Activated T-helper 1 cell treated with anti-CD3 and anti-CD28 coated beads, Interleukin-2, amount 50 U/mL, for 16 hours (primary cell): Measurements from ENCODE around the gene DGKI.

Experiments used
- DNase-seq, 2 donors: peaks; one replicate each; pipeline ENCODE4 v3.0.0-alpha.2; 2020; ENCODE audit warnings: low read depth in 1 of 2, low spot score in 1 of 2

Gene DGKI

DNA sequence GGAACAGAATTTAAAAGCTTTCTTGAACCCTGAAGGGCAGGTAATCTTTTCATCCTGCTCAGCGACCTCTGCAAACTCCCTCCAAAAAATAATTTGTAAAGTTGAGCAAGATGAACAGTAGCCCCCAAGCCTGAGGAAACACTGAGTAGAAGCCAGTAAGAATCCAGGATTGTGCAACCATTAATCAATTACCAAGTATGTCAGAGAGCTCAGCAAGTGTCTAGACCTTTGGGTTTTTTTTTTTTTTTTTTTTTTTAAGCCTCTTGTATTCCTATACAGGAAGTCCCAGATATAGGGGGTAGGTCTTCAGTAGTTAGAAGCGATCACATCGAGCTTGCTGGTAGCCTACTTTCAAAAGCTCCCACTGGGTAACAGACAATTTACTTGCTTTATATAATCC is 155.2 kb downstream of the DGKI start:
- no peak for DNase-seq

GRCh38 chr7:137690635-137691034 is 156.1 kb downstream of the DGKI start:
- DNase-seq = no peak

- no peak for DNase-seq
Measured at GRCh38 chr7:137689761-137690160, 157.0 kb downstream of the DGKI start.

- no peak for DNase-seq
Measured at GRCh38 chr7:137687556-137688265, 159.1 kb downstream of the DGKI start.

- no peak for DNase-seq
Measured at GRCh38 chr7:137685433-137686164, 161.2 kb downstream of the DGKI start.

DNA sequence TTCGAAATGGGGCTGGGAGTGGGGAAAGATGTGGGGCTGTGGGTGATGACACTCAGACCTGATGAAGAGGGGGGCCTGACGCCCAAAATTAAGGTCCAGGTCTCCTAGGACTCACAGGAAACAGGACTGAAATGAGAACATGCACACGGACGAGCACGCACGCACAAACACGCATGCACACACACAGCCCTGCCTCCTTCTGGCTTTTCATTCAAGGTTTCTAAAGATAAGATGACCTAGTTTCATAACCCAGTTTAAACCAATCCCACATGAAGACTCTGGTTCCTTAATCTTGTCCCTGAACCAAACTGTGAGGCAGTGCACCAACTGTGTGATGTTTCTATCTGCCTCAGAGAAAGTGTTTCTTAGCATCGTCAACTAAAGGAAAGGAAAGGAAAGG is 162.0 kb downstream of the DGKI start:
- no peak for DNase-seq

- no peak for DNase-seq
Measured at GRCh38 chr7:137684316-137684715, 162.5 kb downstream of the DGKI start.

GRCh38 chr7:137682596-137682995 is 164.2 kb downstream of the DGKI start:
- no peak for DNase-seq

GRCh38 chr7:137681657-137682562 is 164.9 kb downstream of the DGKI start:
- DNase-seq = no peak

GRCh38 chr7:137674551-137675409 is 172.0 kb downstream of the DGKI start:
- no peak for DNase-seq

- no peak for DNase-seq
Measured at GRCh38 chr7:137674048-137674447, 172.7 kb downstream of the DGKI start.

DNA sequence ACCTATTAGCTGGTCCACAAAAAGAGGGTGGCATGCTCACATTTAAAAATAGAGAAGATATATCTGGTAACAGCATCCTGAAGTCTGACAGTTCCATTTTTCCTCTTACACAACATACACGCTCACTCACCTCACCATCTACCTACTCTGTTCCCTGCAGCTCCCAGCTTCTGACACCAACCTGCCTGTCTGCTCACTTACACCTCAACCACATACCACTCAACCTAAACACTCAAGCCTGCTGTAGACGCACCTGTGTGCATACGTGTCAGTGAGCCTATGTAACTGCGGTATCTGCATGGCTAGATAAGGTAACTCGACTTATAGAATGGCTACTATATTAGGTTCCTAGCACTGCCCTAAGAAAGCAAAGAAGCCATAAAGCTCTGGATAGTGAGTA is 174.9 kb downstream of the DGKI start:
- DNase-seq = no peak

GRCh38 chr7:137670222-137671064 is 176.3 kb downstream of the DGKI start:
- DNase-seq = no peak

GRCh38 chr7:137669706-137670105 is 177.1 kb downstream of the DGKI start:
- DNase-seq = no peak

DNA sequence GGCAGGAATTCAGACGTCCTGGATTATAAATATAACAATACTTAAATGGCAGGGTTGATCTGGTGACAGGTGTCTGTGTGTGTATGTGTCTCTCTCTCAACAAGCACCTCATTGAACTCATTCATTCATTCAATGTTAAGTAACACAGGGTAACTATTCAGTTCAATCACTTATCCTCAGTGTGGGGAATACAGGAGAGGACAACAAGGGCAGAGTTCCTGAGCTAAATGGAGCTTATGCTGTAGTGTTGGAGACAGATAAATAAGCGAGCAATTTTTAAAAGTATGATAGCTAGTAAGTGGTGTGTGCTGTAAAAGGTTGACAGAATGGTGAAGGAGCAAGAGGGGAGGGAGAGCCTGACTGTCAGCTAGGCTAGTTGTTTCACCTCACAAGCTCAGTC is 178.4 kb downstream of the DGKI start:
- DNase-seq = no peak

GRCh38 chr7:137667633-137668387 is 179.0 kb downstream of the DGKI start:
- DNase-seq = no peak

DNA sequence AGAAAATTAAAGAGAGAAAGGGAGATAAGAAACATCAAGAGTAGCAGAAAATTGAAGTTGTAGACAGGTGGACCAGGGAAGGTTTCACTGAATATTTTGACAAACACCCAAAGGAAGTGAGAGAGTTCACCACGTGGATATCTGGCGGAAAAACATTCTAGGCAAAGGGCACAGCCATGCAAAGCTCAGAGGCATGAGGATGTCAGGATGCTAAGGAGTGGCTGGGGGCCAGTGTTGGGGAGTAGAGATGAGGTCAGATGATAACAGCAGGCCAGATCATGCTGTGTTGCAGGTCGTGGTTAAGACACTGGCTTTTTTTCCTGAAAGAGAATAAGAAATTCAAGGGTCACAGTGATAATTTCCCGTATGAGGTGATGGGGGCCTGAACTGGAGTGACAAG is 181.9 kb downstream of the DGKI start:
- no peak for DNase-seq

- DNase-seq = no peak
Measured at GRCh38 chr7:137661634-137662033, 185.1 kb downstream of the DGKI start.

- DNase-seq = no peak
Measured at GRCh38 chr7:137658190-137658900, 188.4 kb downstream of the DGKI start.
